Esophagus muscularis mucosa (tissue), 4 donors: ENCODE data around the gene DEGS1. TPM values are rescaled to one million over a fixed set of nuclear protein-coding genes. Genes with fewer than 3 reads are reported as not detected.

Experiments used
- DNase-seq: peaks from one replicate; pipeline ENCODE4 v3.0.0-alpha.2; 2017; ENCODE audit errors: extremely low spot score
- H3K27ac ChIP-seq, 4 donors: fragments of 200-600 bp; sonication (generic); replicated peaks in 1 of 4; 1 replicate in 3 of 4; 2 replicates in 1 of 4; pipeline ENCODE4 v1.5.1; 2016 to 2019; ENCODE audit warnings: mild to moderate bottlenecking in 1 of 4
- H3K27me3 ChIP-seq, 4 donors: fragments of 200-600 bp; sonication (generic); one replicate each; pipeline versions ENCODE4 v1.5.1 to v1.6.0; 2016 to 2019
- H3K36me3 ChIP-seq, 4 donors: fragments of 200-600 bp; sonication (generic); one replicate each; pipeline ENCODE4 v1.5.1; 2016 to 2019
- H3K4me1 ChIP-seq, 4 donors: fragments of 200-600 bp; sonication (generic); one replicate each; pipeline ENCODE4 v1.5.1; 2016 to 2019
- H3K4me3 ChIP-seq, 4 donors: fragments of 200-600 bp; sonication (generic); 1 replicate in 2 of 4; 2 replicates in 2 of 4; pipeline ENCODE4 v1.5.1; 2016 to 2019; ENCODE audit warnings: mild to moderate bottlenecking in 4 of 4, moderate library complexity in 1 of 4
- H3K9me3 ChIP-seq, 4 donors: fragments of 200-600 bp; sonication (generic); 1 replicate in 3 of 4; 2 replicates in 1 of 4; pipeline ENCODE4 v1.5.1; 2016 to 2019
- EP300 ChIP-seq: sonication (generic); formaldehyde crosslinking; IDR thresholded peaks from one replicate; pipeline ENCODE4 v1.6.1; 2017; ENCODE audit warnings: antibody characterized with exemption
- POLR2A ChIP-seq: fragments of 450-650 bp; IDR thresholded peaks from one replicate; pipeline ENCODE4 v1.6.1; 2017; ENCODE audit warnings: antibody characterized with exemption, moderate library complexity, mild to moderate bottlenecking, low read depth
- POLR2AphosphoS5 ChIP-seq, 2 donors: sonication (generic); formaldehyde crosslinking; IDR thresholded peaks; one replicate each; pipeline ENCODE4 v1.6.1; 2017; ENCODE audit warnings: antibody characterized with exemption in 2 of 2
- WGBS: methylation state at CpG from one replicate; pipeline ENCODE4 v1.1.5; 2018; 5-methylcytosine and 5-hydroxymethylcytosine counted together
- intact Hi-C: fragments of 100-400 bp; cut with DNase I; formaldehyde crosslinking; loops from one replicate; pipeline ENCODE4 v1.15.1; 2023
- total RNA-seq, 4 donors: library from RNA; depleted of rRNA; stranded (reverse); fragments of >200 nt; gene quantifications; one replicate each; pipeline versions ENCODE4 v1.1.0 to v1.2.1, GENCODE V29; 2016
- TF ChIP-seq, protein P1 (sequence below), 3 experiments: fragments of 200-600 bp in 2 of 3; fragments of 450-650 bp in 1 of 3; sonication (generic) in 2 of 3; IDR thresholded peaks; one replicate each; pipeline ENCODE4 v1.5.1; 2017 to 2019; ENCODE audit warnings: antibody characterized with exemption in 3 of 3, mild to moderate bottlenecking in 2 of 3, moderate library complexity in 1 of 3

The DEGS1 gene
- total RNA-seq, 4 donors from 2014 or later: 117 to 152 (median 124) TPM

DNA sequence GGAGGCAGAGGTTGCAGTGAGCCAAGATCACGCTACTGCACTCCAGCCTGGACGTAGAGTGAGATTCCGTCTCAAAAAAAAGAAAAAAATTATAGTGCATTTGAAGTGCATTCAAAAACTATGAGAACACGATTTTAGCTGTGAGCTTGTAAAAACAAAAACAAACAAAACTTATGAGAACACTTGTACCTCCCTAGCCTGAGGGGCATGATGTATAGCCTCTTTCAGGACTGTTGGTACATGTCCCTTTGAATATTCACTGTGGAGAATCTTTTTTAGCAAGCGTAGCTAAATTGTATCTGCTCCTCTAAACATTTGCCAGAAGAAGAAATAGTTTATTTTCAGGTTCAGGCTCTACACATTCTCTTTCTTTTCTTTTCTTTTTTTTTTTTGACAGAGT lies 9.5 kb upstream of the DEGS1 start:
- TF ChIP-seq POLR2A (no peak), POLR2AphosphoS5 (IDR thresholded peaks at IDR 0.05) (no peak), EP300 (no peak)
- TF ChIP-seq, protein P1, sequence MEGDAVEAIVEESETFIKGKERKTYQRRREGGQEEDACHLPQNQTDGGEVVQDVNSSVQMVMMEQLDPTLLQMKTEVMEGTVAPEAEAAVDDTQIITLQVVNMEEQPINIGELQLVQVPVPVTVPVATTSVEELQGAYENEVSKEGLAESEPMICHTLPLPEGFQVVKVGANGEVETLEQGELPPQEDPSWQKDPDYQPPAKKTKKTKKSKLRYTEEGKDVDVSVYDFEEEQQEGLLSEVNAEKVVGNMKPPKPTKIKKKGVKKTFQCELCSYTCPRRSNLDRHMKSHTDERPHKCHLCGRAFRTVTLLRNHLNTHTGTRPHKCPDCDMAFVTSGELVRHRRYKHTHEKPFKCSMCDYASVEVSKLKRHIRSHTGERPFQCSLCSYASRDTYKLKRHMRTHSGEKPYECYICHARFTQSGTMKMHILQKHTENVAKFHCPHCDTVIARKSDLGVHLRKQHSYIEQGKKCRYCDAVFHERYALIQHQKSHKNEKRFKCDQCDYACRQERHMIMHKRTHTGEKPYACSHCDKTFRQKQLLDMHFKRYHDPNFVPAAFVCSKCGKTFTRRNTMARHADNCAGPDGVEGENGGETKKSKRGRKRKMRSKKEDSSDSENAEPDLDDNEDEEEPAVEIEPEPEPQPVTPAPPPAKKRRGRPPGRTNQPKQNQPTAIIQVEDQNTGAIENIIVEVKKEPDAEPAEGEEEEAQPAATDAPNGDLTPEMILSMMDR (IDR thresholded peaks at IDR 0.05): no peak
- H3K4me3 ChIP-seq: no peak overlapping the region
- intact Hi-C loops: loop anchor here (5.0 kb wide), 1 partner anchor 159 kb away; the partner anchor contains the start of gene NVL
- no peak overlapping the region for H3K27ac ChIP-seq
- H3K27me3 ChIP-seq: no peaks in the 10 kb centered on the region
- H3K36me3 ChIP-seq: no peaks in the 10 kb centered on the region
- no peak for DNase-seq
- H3K9me3 ChIP-seq: no peaks in the 10 kb centered on the region
- H3K4me1 ChIP-seq: peaks cover 9 to 19% (median 16%) of the 10 kb centered on the region in 4 donors
- WGBS: 86% methylated on average over 5 of the region's 5 CpGs

DNA sequence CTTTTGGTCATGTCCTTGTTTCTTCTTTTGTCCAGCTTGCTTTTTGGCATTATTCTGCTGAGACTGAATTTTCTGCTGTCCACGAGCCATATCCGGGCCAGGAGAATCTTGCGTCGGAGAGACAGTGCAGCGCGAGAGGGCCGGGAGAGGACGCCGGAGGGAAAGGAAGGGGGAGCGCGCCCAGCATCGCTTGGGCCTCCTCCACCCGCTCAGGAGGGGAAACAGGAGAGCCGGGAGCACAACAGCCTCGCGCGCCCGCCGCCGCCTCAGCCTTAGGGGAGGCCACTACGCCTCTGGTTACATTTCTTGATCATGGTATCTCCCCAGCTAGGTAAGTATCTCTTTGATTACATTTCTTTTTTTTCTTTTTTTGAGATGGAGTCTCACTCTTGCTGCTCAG lies 7.4 kb upstream of the DEGS1 start:
- H3K27ac ChIP-seq: peak overlapping the region in 1 of 4 donors; percentile 44
- H3K4me3 ChIP-seq: peak overlapping the region; percentile 22 to 36 (median 34)
- H3K9me3 ChIP-seq: no peaks in the 10 kb centered on the region
- TF ChIP-seq POLR2A (no peak), EP300 (no peak), POLR2AphosphoS5 (IDR thresholded peaks at IDR 0.05) (no peak)
- TF ChIP-seq, protein P1 (IDR thresholded peaks at IDR 0.05): no peak
- no peaks in the 10 kb centered on the region for H3K27me3 ChIP-seq
- peaks cover 5 to 9% (median 9%) of the 10 kb centered on the region in 4 donors for H3K4me1 ChIP-seq
- 6% methylated on average over 21 of the region's 21 CpGs for WGBS
- H3K36me3 ChIP-seq: no peaks in the 10 kb centered on the region
- DNase-seq: no peak
- intact Hi-C loops: no loop called here

DNA sequence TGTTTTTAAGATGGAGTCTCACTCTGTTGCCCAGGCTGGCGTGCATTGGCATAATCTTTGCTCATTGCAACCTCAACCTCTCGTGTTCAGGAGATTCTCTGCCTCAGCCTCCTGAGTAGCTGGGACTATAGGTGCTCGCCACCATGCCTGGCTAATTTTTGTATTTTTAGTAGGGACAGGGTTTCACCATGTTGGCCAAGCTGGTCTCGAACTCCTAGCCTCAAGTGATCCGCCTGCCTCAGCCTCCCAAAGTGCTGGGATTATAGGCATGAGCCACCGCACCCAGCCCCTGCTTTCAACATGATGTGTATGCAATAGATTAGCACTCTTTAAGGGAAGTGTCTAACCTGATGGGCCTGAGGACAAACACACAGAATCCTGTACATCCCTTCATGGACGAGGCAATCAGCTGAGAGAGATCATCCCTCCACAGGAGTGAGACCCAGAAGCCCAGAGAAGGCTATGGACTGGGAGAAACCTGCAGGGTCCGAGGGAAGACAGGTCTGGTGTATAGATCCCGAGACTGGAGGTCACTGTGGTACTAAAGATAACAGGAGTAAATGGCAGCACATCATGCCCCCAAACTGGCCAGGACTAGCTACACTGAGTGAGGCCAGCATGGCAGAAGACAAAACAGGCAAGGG lies 5.6 kb upstream of the DEGS1 start:
- Histone ChIP-seq H3K36me3 (no peaks in the 10 kb centered on the region), H3K9me3 (no peaks in the 10 kb centered on the region), H3K4me3 (no peak overlapping the region), H3K27ac (no peak overlapping the region), H3K4me1 (peaks cover 10 to 17% (median 15%) of the 10 kb centered on the region in 4 donors), H3K27me3 (no peaks in the 10 kb centered on the region)
- intact Hi-C loops: no loop called here
- DNase-seq: no peak
- WGBS: 95% methylated on average over 8 of the region's 9 CpGs
- TF ChIP-seq, protein P1 (IDR thresholded peaks at IDR 0.05): no peak
- TF ChIP-seq POLR2AphosphoS5 (IDR thresholded peaks at IDR 0.05) (no peak), EP300 (no peak), POLR2A (no peak)

DNA sequence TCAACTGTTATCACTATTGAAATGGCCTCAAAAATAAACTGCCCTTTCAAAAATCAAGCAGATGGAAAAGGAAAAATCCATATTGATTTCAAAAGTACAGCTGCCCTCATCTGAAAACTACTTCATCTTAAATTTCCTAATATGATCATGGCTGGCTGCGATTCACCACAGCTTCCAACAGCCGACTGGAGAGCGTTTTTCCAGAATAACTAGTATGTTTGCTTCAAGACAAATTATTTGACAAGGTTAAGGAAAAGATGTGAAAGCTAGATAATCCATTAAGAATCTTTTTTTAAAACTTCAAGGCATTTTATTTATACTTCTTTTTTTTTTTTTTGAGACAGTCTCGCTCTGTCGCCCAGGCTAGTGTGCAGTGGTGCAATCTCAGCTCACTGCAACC lies 4.1 kb upstream of the DEGS1 start:
- H3K27me3 ChIP-seq: no peaks in the 10 kb centered on the region
- H3K9me3 ChIP-seq: no peaks in the 10 kb centered on the region
- no peak overlapping the region for H3K27ac ChIP-seq
- intact Hi-C loops: no loop called here
- no peaks in the 10 kb centered on the region for H3K36me3 ChIP-seq
- 85% methylated on average over 5 of the region's 5 CpGs for WGBS
- H3K4me3 ChIP-seq: no peak overlapping the region
- no peak for DNase-seq
- TF ChIP-seq, protein P1 (IDR thresholded peaks at IDR 0.05): no peak
- TF ChIP-seq POLR2AphosphoS5 (IDR thresholded peaks at IDR 0.05): no peak
- TF ChIP-seq EP300: no peak
- no peak for TF ChIP-seq POLR2A
- peaks cover 12 to 20% (median 18%) of the 10 kb centered on the region in 4 donors for H3K4me1 ChIP-seq
